GM12878 (cell line): Measurements from ENCODE around the gene MAN2A1.

Experiments used
- EZH2 ChIP-seq: IDR thresholded peaks from 2 replicates; pipeline ENCODE4 v1.6.1; 2012; ENCODE audit warnings: low read depth, mild to moderate bottlenecking, control low read depth, inconsistent platforms, low read length, borderline replicate concordance; ENCODE audit not compliant: control insufficient read depth
- JUND ChIP-seq: IDR thresholded peaks from 2 replicates; pipeline ENCODE4 v1.6.1; 2012; ENCODE audit warnings: low read depth, mild to moderate bottlenecking, low read length, improper control_type of control experiment, moderate library complexity
- KDM1A ChIP-seq: fragments of 200-600 bp; sonication (generic); IDR thresholded peaks from 2 replicates; pipeline ENCODE4 v1.6.1; 2016; ENCODE audit warnings: borderline replicate concordance
- POLR2AphosphoS5 ChIP-seq: IDR thresholded peaks from 2 replicates; pipeline ENCODE4 v1.6.1; 2011; ENCODE audit warnings: mild to moderate bottlenecking, low read length, inconsistent platforms
- RELA ChIP-seq: fragments of 450-650 bp; IDR thresholded peaks from 2 replicates; pipeline ENCODE4 v1.8.0; 2014; ENCODE audit warnings: borderline replicate concordance; ENCODE audit not compliant: partially characterized antibody
- SREBF2 ChIP-seq: IDR thresholded peaks from 2 replicates; pipeline ENCODE4 v1.6.1; 2012; ENCODE audit warnings: mild to moderate bottlenecking, low read length
- YY1 ChIP-seq: IDR thresholded peaks from 2 replicates; pipeline ENCODE4 v1.6.1; 2011; ENCODE audit warnings: low read depth, mild to moderate bottlenecking, low read length
- ZNF274 ChIP-seq: IDR thresholded peaks from one replicate; pipeline ENCODE4 v1.8.0; 2011; ENCODE audit not compliant: insufficient read length, insufficient read depth

DNA sequence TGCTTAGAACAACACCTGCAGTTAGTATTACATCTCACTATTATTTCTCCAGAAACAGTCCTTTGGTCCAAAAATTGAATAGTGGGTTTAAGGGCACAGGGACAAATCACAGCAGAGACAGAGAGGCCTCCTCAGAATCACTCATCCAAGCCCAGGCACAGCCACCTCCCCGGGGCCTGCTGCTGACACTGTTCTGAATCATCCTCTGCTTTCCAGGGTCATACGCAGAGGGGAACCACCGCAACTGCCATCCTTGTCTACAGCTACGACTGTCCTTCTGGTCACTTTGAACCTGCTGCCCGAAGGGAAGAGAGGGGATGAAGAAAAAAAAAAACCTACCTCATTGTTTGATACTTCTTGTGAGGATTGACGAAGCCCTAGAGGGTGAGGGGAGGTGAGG lies 35.3 kb upstream of the MAN2A1 start:
- TF ChIP-seq POLR2AphosphoS5 (no peak), ZNF274 (no peak), KDM1A (no peak), RELA (no peak), JUND (no peak), SREBF2 (no peak), YY1 (no peak), EZH2 (no peak)
